GM18505 (cell line): ENCODE measurements around the gene EXOC4.
"Not testable (repeated sequence)": the region's sequence is repeated elsewhere in the genome, so short reads cannot be mapped to it uniquely, and the experiment has no call there.

Experiments
- ATAC-seq: cut with Tn5 transposase; IDR thresholded peaks from one replicate; pipeline ENCODE4 v1.9.1; 2021; ENCODE audit not compliant: unreplicated experiment
- POLR2A ChIP-seq: IDR thresholded peaks from 4 replicates; pipeline ENCODE4 v1.6.1; 2011; ENCODE audit warnings: borderline replicate concordance; ENCODE audit not compliant: insufficient read depth, insufficient read length; ENCODE audit errors: extremely low read depth

Gene EXOC4

GRCh38 chr7:133869556-133869955, 616.7 kb downstream of the EXOC4 start:
- no peak for TF ChIP-seq POLR2A
- no peak for ATAC-seq

DNA sequence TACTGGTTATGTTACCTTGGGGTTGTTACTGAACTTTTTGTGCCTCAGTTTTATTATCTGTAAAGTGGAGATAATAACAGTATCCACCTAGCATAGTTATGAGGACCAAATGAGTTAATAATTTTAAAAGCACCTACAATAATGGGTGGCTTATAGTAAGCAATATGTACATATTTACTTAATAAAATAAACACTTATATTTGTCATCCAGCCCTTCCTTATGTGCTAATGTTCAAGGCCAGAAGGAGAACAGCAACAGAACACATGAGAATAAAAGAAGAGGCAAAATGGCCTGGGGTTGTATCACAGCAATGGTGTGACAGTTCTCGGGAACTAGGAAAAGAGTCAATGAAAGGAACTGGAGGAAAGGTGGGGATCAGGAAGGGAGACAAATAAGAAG, 618.9 kb downstream of the EXOC4 start:
- no peak for ATAC-seq
- TF ChIP-seq POLR2A, result no peak

DNA sequence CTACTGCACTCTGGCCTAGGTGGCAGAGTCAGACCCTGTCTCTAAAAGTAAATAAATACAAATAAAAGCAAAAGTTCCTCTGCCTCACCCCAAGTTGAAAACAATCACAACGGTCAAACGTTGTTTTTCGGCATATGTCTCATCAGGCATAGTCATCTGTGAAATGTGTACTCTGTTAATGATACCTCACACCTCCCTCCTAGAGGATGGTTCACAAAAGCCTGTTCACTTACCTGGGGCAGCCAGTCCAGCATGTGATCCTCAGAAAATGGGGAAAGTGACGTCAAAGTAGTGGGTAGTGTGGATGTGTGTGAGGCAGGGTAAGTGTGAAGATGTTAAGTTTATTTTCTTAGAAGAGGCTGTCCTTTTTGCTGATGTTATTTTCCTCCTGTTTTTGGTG, 620.3 kb downstream of the EXOC4 start:
- ATAC-seq, result no peak
- no peak for TF ChIP-seq POLR2A

- TF ChIP-seq POLR2A, result no peak
- no peak for ATAC-seq
Measured at GRCh38 chr7:133873631-133874030, 620.8 kb downstream of the EXOC4 start.

- no peak for TF ChIP-seq POLR2A
- no peak for ATAC-seq
Measured at GRCh38 chr7:133883591-133883990, 630.7 kb downstream of the EXOC4 start.

DNA sequence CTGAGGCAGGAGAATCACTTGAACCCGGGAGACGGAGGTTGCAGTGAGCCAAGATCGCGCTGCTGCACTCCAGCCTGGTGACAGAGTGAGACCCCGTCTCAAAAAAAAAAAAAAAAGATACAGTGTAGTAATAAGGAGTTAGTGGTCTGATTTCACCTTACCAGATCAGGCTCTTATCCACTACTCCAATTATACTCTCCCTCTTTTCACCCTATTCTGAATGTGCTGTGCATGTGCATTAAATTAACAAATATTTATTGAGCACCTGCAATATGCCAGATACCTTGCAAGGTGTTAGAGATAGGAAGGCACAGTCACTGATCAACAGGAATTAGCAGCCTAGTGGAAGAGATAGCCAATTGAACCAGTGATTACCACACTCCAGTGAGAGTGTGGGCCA, 632.3 kb downstream of the EXOC4 start:
- no peak for TF ChIP-seq POLR2A
- no peak for ATAC-seq

DNA sequence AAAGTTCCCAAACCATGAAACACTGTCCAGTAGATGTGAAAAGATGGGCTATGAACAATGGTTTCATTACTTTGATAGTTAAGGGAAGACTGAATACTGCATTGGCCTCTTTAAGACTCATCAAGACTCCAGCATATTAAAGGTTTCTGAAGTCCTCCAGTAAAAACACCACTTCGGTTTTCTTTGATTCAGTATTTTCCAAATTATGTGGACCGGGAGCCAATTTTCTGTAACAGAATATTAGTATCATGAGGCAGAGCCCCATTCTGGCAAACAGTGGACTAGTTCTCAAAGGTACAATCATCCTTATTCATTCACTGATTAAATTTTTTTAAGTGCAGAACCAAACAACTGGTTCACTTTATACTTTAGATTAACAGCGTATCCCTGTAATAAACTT, 633.2 kb downstream of the EXOC4 start:
- no peak for ATAC-seq
- TF ChIP-seq POLR2A, result no peak

GRCh38 chr7:133886797-133887196, 633.9 kb downstream of the EXOC4 start:
- ATAC-seq, result no peak
- TF ChIP-seq POLR2A, result no peak

- TF ChIP-seq POLR2A, result no peak
Measured at GRCh38 chr7:133887459-133887858, 634.6 kb downstream of the EXOC4 start.

DNA sequence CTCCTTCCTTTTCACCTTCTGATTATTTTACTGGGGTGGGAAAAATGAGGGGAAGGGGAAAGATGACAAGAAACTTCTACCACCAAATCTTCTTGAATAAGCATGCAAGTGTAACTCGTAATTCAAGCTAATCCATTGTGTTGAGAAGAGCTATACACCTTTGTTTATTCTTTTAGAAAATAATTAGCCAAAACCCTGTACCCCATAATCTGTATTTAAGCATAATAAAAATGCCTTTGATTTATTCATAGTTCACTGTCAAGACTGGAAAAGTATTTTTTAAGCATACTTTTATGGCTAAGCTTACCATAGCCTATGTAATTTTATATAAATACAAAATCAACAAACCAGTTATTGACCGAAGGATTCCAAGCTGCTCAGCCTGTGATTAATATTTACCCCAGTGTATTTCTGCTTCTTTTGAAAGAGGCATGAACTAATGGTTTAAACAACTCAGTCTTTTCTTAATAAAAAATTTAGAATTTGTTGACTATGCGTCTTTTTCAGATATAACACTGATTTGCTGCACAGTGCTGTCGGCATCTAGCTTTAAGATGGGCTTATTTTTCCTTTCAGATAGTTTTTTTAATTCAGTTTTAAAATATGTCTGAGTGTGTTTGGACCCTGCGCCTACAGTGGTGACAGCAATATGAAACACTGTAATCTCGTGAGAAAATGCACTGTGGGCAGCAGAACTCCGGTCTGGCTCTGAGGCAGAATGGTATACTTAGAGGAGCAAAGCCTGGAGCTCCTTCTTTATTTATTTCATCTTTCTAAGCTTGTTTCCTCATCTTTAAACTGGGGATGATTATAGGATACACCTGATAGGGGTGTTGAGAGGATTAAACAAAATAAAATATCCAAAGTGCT, 635.4 kb downstream of the EXOC4 start:
- ATAC-seq, result no peak

More at GRCh38 chr7:133887459-133887858, 634.6 kb downstream of the EXOC4 start:
- no peak for ATAC-seq

DNA sequence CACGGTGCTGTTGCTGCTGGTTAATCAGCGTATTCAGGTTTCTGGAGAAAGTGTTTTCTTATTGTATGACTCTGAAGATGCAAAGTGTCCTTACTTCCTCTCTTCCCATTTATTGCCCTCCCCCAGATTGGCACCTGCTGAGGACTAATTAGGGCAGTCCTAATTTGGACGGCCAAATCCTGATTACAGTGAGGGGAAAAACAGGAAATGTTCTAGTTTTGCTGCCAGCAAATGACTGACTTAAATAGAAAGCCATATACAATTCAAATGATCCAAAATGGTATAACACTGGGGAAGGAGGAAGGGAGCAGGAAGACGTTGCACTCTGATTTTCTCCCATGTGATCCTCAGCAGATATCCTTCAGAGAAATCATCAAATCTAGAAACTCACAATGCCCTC, 651.9 kb downstream of the EXOC4 start:
- TF ChIP-seq POLR2A, result no peak

More for the DNA sequence above, 635.4 kb downstream of the EXOC4 start:
- TF ChIP-seq POLR2A, result no peak

GRCh38 chr7:133906553-133906952, 653.7 kb downstream of the EXOC4 start:
- not testable (repeated sequence) for ATAC-seq

More for the DNA sequence above, 651.9 kb downstream of the EXOC4 start:
- ATAC-seq, result no peak

DNA sequence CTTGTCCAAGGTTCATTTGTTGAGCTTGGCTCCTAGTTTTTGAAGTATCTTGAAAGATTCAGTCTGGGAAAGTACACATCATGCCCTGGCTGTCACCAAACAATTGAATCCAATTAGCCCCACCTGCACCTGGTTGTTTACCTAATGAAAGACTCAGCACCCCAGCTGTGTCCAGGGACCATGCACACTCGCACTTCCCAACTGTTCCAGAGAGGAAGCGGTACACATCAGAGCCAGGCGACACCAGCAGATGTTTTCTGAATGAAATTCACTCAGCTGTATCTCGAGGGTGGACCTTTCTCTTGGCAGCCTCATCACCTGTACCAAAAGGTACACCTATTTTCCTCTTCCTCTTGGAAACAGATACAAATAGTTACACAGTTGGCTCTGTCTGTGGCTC, 657.9 kb downstream of the EXOC4 start:
- ATAC-seq, result no peak

GRCh38 chr7:133911724-133912123, 658.8 kb downstream of the EXOC4 start:
- ATAC-seq, result no peak
- no peak for TF ChIP-seq POLR2A

More for the DNA sequence above, 657.9 kb downstream of the EXOC4 start:
- no peak for TF ChIP-seq POLR2A

GRCh38 chr7:133912916-133913697, 660.2 kb downstream of the EXOC4 start:
- TF ChIP-seq POLR2A, result no peak

GRCh38 chr7:133916621-133917020, 663.7 kb downstream of the EXOC4 start:
- ATAC-seq, result no peak
- TF ChIP-seq POLR2A, result no peak

More at GRCh38 chr7:133912916-133913697, 660.2 kb downstream of the EXOC4 start:
- ATAC-seq, result no peak
